ENCODE measurements around the gene PRRT4.

PRRT4 gene

DNA sequence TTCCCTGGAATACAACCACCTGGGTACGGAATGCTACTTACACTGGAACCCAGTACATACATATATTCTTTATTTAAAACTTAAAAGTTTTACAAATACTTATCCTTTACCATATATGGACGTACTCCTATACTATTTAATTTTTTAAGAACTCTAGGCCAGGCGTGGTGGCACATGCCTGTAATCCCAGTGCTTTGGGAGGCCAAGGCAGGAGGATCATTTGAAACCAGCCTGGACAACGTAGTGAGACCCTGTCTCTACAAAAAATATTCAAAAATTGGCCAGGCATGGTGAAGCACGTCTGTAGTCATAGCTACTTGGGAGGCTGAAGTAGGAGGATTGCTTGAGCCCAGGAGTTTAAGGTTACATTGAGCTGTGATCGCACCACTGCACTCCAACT is 19.8 kb downstream of the PRRT4 start:
- no peak for DNase-seq

DNA sequence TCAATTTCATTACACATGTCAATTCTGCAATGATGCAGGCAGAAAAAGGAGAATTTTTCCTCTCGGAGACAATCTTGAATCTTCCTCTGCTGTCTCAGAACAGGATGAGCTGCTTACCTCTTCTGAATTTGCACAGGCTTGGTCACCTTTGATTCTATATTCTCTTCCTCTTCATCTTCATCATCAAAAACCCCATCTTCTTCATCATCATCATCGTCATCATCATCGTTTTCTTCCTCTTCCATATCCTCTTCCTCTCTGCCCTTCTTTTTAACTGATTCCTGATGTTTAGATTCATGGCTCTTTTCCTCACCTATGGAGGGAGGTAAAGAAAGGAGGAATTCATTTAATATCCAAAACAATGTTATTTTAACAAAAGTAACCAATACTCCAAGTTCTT is 25.8 kb downstream of the PRRT4 start:
- no peak for DNase-seq

DNA sequence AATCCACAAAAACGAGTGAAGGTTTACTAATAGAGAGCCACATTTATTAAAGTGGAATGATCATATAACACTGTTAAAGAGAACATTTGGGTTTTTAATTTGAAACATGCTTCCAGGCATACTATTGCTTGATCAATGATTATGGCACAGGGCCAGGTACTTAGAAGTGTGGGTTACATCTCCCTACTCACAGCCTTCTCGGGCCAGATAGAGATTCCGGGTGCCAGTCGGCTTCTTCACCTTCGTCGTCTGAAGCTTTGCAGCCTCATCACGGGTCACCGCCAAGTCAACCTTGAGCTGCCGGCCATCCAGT is 37.2 kb downstream of the PRRT4 start:
- no peak for DNase-seq

DNA sequence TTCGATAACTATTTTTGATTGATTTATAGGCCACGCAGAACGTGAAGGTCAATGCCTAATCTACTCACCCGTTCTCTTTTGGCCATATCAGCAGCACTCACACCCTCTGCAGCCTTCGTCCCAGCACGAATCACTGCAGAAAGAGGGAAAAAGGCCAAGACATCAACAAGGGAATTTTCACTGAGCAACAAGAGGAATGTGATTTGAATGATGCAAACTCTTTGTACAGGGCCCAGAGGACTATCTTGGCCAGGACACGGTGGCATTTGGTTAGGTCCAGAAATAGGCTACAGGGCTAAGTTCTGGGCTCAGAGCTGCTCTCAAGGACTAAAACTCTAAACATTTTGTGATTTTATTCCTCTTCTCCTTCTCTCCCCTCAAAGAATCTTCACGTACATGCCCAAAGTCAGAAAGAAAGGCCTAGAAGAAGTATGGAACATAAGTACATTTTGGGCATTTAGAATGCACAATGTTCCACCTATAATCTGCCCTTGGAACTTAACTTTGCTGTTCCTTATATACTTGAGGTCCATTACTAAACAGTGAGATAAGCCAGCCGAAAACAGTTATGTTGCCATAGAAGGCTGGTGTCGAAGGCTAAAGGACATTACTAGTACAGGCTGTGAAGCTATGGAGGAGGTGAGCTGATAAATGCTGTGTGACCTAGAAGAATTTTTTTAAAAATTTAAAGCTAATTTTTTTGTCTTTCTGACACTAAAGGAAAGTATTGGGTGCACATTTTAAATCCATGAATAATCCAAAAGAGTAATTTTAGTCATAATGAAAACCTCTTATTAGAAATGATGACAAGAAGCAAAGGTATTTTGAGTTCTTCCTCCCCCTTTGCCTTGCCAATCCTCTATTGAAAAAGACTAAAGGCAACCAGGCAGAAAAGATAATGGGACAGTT is 37.8 kb downstream of the PRRT4 start:
- no peak for DNase-seq

DNA sequence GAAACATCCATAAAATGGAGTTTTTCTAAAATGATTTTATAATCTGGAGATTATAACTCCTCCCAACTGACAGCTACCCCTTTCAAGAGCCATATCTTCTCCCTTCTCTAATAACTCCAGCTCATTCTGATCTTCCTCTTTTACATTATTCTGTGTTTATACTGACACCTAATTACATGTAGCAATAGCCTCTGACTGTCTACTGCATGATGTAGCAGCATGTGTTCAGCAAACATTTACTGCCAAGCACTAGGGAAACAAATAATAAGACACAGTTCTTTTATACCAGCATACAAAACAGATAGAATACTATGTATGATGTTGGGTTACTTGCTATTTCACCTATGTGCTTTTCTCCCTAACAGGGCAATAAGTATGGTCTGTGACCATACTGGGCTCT is 38.5 kb downstream of the PRRT4 start:
- DNase-seq = no peak

DNA sequence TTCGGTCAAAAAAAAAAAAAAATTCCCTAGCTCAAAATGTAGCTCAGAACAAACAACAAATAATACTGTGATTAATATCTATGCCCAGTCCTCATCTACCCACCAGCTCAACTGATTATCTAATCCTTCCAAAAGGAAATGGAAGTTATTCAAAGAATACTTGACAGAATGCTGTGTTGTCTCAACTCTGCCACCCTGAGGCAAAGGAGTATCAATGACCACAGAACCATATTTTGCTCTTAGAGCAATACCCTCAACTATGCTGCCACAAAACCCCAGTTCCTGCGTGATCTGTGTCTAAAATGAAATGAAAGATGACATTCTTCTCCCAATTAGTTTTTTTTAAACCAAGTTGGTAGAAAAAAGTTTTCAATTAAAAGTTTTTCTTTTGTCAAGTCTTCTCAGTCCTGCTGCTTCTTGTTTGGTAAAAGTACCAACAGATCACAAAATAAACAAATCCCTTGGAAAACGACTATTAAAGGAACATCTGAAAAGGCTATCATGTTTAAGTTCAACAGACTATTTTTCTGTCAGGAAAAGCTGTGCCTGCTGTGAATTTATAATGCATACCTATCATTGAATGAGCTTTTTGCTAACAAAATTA is 39.3 kb downstream of the PRRT4 start:
- no peak for DNase-seq

DNA sequence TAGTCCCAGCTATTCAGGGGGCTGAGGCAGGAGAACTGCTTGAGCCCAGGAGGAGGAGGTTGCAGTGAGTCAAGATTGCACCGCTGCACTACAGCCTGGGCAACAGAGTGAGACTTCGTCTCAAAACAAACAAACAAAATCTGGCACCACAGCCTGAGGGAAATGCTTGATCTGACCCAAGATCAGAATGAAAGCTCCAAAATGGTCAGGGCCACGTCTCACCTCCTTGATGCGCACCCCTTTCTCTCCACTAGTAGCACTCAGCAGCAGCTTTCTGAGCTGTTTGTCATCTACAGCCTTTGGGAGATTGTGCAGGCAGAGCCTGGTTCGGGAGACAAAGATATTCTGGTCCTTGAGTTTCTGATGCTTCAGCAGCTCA is 40.5 kb downstream of the PRRT4 start:
- DNase-seq = no peak

DNA sequence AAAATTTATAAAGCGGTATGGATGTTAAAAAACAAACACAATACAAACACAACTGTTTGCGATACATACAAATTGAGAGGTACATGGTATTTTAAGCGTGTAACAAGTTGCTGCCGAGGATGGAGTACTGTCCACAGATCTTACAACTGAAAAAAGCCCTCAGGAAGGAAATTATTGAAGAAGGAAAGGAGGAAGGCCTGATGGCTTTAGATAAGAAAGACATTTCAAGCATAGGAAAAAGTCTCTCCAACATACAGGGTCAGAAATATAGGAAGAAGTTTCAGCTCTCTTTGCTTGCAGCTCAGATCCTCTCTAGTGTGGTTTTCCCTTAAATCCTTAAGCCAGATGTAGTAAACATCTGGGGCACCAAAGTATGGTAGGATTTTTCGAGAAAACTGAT is 42.8 kb downstream of the PRRT4 start:
- DNase-seq = no peak

DNA sequence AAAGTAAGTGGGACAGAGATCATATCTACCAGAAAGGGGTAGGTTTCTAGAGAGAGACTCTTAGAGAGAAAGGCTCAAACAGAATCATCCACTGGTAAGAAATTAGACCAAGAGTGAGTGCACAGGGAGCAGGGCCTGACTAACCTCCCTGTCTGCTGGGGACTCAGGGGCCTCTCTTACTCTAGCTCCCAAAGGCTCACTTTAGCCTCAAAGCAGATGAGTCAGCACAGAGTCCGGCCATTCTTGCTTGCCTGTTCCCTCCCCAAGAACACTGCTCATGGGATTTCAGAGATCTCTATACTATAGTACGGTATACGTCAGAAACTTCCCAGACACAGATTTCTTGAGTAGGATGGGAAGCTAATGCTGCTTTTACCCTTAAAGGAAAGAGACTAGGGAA is 50.5 kb downstream of the PRRT4 start:
- no peak for DNase-seq

DNA sequence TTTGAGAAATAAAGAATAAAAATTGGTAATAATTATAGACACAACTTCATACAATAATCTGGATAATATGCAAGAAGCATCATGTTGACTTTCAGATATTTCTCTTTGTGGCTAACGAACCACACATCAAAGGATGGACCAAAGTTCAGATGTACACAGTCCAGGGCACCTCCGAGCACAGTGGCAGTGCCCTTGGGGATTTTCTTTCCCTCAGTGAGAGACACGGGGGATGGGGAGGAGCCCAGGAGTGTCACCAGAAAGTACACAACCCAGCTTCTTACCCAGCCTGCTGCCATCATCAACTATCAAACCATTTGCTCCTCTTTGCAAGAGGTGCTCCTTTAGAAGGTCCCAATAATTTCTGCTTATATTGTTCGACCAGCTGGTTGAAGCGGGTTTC is 51.0 kb downstream of the PRRT4 start:
- no peak for DNase-seq

DNA sequence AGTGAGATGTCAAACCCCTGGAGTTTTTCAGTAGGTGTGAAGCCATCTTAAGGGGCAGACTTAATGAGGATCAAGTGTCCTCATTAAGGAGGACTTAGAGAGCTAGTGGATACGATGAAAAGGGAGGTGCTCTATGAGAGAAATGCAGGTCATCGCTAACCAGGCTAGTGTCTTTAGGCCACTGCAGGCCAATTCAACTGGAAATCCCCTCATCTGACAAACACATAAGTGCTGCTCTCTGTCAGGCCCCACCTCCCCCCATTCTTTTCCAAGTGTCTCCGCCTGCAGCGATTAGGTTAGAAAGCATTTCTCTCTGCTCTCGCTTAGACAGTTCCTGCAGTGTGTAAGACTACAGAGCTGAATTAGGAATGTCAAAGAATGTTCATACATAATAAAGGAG is 51.5 kb downstream of the PRRT4 start:
- no peak for DNase-seq

DNA sequence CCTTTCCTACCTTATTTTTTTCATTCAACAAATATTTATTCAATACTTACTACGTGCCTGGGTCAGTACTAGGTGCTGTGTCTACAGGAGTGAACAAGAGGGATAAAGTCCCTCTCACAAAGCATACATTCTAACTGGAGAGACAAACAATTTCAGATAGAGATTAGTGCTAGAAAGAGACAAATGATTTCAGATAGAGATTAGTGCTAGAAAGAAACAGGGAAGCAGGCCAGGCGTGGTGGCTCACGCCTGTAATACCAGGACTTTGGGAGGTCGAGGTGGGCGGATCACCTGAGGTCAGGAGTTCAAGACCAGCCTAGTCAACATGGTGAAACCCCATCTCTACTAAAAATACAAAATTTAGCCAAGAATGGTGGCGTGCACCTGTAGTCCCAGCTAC is 52.4 kb downstream of the PRRT4 start:
- DNase-seq = no peak

DNA sequence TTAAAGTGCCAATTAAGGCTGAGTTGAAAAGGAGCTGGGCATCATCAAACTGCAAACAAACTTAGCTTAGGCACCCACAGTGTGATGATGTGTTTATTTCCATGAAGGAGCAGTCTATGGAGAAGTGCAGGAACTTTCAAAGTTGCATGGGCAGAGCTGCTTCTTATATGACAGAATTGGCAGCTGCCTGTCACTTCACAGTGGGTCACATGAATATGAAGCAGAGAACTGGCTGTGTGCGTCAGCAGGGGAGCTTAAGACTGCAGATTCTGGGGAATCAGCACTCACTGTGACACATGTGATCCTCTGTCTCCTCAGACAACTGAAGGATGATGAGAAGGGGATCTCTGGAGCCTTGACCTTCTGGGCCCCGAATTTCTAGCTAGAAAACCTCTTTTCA is 54.4 kb downstream of the PRRT4 start:
- DNase-seq = no peak

DNA sequence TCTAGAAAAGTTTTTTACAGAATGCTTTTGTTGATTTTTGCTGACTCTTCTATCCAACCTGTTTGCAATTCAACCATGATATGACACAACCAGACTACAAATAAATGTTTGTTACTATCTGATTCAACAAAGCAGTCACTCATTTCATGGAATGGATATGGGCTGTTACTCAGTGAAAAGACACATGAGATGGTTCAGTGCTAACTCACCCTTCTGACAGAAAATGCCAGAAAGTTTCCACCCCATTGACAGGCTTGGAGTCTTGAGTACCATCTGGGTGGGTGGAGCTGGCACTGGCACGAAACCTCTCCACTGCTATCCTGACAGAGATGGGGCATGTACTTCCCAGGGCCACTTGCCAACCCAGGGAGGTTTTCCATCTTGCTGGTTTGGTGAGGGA is 57.3 kb downstream of the PRRT4 start:
- no peak for DNase-seq

DNA sequence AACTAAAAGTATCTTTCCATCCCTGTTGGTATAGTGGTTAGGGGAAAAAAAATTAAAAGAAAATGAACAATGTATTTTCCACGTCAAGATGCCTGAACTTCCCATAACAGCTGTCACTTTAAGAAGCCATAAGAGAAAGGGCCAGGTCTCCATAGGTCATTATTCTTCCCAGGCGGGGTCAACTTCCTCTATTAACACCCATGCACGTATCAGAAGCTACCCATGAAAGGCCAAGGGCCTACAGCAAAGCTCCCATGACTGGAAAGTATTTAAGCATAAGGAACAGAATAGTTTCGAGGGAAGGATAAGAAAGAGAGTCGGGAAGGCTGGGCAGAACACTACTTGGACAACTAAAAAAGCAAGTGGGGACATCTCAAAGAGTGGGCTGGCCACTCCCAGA is 57.8 kb downstream of the PRRT4 start:
- no peak for DNase-seq

DNA sequence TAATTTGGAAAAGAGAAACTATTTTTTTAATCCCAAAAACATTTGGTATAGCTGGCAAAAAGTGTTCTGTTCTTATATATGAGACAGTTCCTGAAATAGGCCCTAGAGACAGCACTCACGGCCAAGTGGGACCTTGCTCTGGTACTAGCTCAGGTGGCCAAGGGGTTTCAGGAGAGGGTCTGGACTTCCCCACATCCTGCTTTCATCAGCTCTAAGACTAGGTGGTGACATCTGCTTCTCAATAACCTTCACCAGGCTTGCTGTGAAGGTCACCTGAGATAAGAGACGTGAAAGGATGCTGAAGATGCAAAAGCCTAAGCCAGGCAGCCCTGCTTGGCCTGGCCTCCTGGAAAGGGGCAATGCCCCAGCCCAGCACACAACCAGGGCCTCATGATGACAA is 58.4 kb downstream of the PRRT4 start:
- DNase-seq = no peak

DNA sequence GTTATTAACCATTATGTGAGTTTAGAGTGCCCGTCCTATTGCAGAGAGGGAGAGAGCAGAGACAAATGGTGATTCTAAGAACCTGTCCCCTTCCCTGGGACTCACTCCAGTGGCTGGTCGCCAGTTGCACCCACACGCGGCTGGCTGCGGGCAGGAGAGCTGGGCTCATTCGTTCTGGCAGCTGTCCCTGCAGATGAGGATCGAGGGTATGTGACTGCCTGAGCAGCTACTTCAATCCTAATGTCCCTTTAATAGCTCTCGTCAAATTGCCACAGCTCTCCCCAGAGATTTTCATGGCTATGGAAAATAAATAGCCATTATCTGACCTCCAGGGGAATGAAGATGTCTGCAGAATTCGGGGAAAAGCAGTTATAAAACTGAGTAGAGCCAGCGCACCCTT is 59.4 kb downstream of the PRRT4 start:
- DNase-seq = no peak

Data from activated CD4-positive, alpha-beta T cell treated with anti-CD3 and anti-CD28 coated beads for 1 hour (primary cell).